ENCODE results near the gene GABRB1.

GABRB1 gene

DNA sequence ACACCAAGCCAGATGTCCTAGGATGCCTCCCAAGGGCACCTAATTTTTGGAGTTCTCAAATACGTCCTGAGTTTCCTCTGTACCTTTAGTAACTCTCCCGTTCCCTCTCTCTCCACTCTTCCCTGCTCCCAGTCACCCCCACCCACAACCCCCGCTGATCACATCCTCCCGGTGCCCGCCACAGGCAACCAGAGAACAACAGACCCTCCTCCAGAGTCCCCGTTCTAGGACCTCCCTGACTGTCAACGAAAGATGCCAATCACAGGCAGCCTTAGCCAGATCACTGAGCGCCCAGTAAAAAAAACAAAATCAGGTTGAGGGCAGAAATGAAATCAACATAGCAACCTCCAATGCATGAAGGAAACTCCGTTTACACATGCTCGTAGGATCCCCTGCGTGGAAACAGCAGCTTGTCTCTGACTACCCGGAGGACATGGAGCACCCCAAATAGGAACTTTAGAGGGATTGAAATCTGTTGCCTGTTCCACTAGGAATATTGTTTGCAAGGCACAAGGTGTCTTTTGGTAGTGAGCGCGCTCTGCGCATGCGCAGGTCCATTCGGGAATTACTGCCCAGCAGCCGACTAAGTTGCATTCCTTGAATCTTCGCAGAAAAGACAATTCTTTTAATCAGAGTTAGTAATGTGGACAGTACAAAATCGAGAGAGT, at the start of gene GABRB1:
Gene GABRB1 (plus strand): TSS at position 557 of the 668 bp plus-strand sequence.
- intact Hi-C loops (cut with DNase I; ENCODE audit: low total_unique reads) = loop anchor here (10.0 kb wide), 1 partner anchor 186 kb away; no protein-coding TSS in a partner anchor
- TF ChIP-seq, protein P1, sequence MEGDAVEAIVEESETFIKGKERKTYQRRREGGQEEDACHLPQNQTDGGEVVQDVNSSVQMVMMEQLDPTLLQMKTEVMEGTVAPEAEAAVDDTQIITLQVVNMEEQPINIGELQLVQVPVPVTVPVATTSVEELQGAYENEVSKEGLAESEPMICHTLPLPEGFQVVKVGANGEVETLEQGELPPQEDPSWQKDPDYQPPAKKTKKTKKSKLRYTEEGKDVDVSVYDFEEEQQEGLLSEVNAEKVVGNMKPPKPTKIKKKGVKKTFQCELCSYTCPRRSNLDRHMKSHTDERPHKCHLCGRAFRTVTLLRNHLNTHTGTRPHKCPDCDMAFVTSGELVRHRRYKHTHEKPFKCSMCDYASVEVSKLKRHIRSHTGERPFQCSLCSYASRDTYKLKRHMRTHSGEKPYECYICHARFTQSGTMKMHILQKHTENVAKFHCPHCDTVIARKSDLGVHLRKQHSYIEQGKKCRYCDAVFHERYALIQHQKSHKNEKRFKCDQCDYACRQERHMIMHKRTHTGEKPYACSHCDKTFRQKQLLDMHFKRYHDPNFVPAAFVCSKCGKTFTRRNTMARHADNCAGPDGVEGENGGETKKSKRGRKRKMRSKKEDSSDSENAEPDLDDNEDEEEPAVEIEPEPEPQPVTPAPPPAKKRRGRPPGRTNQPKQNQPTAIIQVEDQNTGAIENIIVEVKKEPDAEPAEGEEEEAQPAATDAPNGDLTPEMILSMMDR (IDR thresholded peaks at IDR 0.05) = no peak
- peak; percentile 25 to 66 for DNase-seq
- Histone ChIP-seq H3K27me3 (peaks cover 0 to 8% of the 10 kb centered on the region in 2 donors), H3K36me3 (no peaks in the 10 kb centered on the region), H3K9me3 (no peaks in the 10 kb centered on the region), H3K4me3 (peak within 1 kb of the TSS; percentile 51 to 53), H3K27ac (peak within 1 kb of the TSS in 1 of 2 donors; percentile 38), H3K4me1 (peaks cover 0 to 18% (median 11%) of the 10 kb centered on the region in 4 donors)

DNA sequence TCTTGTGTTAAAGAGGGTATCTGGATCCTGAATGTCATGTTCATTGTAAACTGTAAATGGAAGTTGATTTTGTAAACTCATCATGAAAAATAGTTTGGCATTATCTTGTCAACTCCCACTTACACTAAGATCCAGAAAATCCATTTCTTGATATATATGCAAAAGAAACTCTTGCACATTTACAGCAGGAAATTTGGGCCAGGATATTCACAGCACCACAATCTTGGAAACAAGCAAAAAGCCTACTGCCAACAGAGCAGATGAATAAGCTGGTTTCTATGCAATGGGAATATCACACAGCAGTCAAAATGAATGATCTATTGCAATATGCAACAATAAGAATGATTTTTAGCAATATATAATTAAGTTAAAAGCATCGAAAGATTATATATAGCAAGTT, 46.6 kb upstream of the GABRB1 start:
- H3K9me3 ChIP-seq = no peaks in the 10 kb centered on the region
- no peak overlapping the region for H3K27ac ChIP-seq
- H3K27me3 ChIP-seq = no peaks in the 10 kb centered on the region
- intact Hi-C loops (cut with DNase I; ENCODE audit: low total_unique reads) = no loop called here
- DNase-seq = no peak
- no peak overlapping the region for H3K4me3 ChIP-seq
- no peaks in the 10 kb centered on the region for H3K36me3 ChIP-seq
- TF ChIP-seq, protein P1 (IDR thresholded peaks at IDR 0.05) = no peak
- H3K4me1 ChIP-seq = no peaks in the 10 kb centered on the region

DNA sequence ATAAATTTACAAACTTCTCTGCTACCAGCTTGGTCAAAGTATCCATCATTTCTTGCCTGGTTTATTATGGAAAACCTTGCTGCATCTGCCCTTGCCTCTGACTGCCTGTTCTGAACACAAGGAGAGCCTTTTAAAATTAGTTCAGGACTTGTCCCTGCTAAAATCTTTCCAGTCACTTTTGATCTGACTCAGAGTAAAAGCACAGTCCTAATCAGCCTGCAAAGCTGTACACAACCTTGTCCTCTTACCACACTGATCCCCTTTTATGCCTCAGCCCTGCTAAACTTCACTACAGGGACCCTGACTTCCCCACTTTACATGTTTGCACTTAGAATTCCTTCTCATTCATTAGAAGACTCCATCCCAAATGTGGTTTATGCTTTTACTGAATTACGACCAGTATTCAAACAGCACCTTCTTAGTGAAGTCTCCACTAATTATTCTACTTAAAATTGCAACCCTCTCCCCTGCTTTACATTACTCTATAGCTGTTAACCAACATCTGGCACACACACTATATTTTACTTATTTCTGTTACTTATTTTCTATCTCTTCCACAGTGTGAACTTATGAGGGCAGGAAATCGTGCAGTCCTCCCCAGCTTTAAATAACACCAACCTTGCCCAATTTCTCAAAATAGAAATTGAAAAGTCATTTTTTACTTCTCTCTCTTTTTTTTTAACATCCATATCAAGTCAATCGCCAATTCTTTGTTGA, 44.3 kb upstream of the GABRB1 start:
- Histone ChIP-seq H3K36me3 (no peaks in the 10 kb centered on the region), H3K27ac (no peak overlapping the region)
- intact Hi-C loops (cut with DNase I; ENCODE audit: low total_unique reads) = no loop called here

DNA sequence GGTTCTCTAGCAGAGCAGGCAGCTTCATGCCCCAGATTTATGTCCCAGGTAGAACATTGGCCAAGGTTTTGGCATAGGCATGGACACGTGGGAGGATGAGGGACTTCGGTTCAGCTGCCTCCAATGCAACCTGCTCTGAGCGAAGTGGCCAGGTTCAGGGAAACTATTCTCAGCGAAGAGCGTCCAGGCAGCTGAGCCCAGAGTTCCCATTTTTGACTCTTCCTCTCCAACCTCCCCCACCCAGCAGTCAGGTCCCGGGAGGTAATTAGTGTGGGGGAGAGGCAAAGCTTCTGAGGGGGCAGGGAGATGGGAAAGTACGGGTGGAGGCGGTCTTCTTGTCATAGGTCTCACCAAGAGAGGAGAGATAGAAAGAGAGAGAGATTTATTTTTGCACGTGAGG, 39.0 kb upstream of the GABRB1 start:
- Histone ChIP-seq H3K4me3 (peak overlapping the region; percentile 52 to 53), H3K27me3 (peaks cover 0 to 25% of the 10 kb centered on the region in 2 donors), H3K9me3 (no peaks in the 10 kb centered on the region), H3K4me1 (peaks cover 0 to 14% (median 10%) of the 10 kb centered on the region in 4 donors), H3K36me3 (no peaks in the 10 kb centered on the region), H3K27ac (peak overlapping the region in 1 of 2 donors; percentile 1)
- DNase-seq = no peak
- intact Hi-C loops (cut with DNase I; ENCODE audit: low total_unique reads) = no loop called here
- TF ChIP-seq, protein P1 (IDR thresholded peaks at IDR 0.05) = no peak

More for the DNA sequence above, 44.3 kb upstream of the GABRB1 start:
- TF ChIP-seq, protein P1 (IDR thresholded peaks at IDR 0.05) = no peak
- DNase-seq = no peak
- Histone ChIP-seq H3K4me3 (no peak overlapping the region), H3K4me1 (no peaks in the 10 kb centered on the region), H3K9me3 (no peaks in the 10 kb centered on the region), H3K27me3 (no peaks in the 10 kb centered on the region)

DNA sequence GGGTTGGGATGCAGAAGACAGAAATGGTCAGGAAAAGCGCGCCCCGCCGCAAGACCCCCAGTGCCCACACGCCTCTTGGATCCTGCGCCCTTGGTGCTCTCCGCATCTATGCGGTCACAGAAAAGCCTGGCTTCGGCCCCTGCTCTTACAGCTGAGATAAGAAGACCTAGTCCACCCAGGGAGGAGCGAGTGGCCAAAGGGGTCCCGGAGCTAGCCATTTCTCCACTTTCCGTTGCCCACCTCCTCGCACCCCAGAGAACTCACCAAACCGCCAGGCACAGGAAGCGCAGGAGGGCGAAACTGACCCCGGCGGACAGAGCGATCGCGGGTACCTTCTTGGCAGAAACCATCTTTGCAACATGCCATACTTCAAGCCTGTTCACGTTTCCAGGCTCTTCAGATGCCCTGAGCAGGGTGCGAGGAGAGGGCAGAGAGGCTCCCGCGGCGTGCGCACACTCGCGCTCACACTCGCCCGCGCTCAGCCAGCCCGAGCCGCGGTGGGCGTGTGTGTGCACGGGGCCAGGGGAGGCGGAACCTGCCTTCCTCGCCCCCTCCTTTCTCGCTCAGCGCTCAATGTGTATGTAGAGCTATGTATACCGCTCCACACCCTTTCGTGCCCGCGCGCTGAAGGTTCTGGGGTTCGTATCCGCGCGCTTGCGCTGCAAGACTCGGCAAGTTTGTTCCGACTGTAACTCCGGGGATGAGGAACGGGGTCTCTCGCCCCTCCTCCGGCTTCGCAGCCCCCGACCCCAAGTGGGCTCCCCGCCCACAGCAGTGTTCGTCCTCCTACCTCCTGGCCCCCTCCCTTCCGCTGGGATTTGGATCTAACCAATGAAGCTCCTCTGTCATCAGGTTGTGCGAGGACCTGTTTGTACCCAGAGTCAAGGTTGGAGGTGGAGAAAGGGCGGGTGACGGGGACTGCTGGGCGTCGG, 38.0 kb upstream of the GABRB1 start, which contains the start of gene GABRA4:
Gene GABRA4 (minus strand): TSS at position 507 of the 932 bp plus-strand sequence. CDS start 157 bp downstream, at position 350.
- H3K27ac ChIP-seq = peak within 1 kb of the TSS in 1 of 2 donors; percentile 36
- TF ChIP-seq, protein P1 (IDR thresholded peaks at IDR 0.05) = no peak
- DNase-seq = no peak
- no peaks in the 10 kb centered on the region for H3K36me3 ChIP-seq
- intact Hi-C loops (cut with DNase I; ENCODE audit: low total_unique reads) = no loop called here
- peak within 1 kb of the TSS; percentile 52 to 53 for H3K4me3 ChIP-seq
- H3K27me3 ChIP-seq = peaks cover 0 to 25% of the 10 kb centered on the region in 2 donors
- H3K9me3 ChIP-seq = no peaks in the 10 kb centered on the region
- H3K4me1 ChIP-seq = peaks cover 0 to 14% (median 10%) of the 10 kb centered on the region in 4 donors

Data from tibial artery (tissue), 4 donors.